Activated B cell treated with CpG ODN at 0.5 μM for 24 hours (primary cell): Measurements from ENCODE around the gene CREB3L4. TPM values are rescaled to one million over a fixed set of nuclear protein-coding genes. Genes with fewer than 3 reads are reported as not detected.

ENCODE experiments used
- ATAC-seq: fragments of 200-7000 bp; cut with Tn5 transposase; one replicate; pipeline ENCODE4 v1.10.0; 2021; ENCODE audit warnings: low read depth, mild to moderate bottlenecking, moderate library complexity
- CTCF ChIA-PET: fragments of 350-600 bp; sonication (Branson Sonifier 250); formaldehyde crosslinking; loops from one replicate; lab custom pipeline; 2021; ENCODE audit warnings: antibody characterized with exemption; lab: Charles Lee
- POLR2A ChIA-PET: fragments of 350-600 bp; sonication (Branson Sonifier 250); formaldehyde crosslinking; loops from one replicate; lab custom pipeline; 2021; ENCODE audit warnings: antibody characterized with exemption; lab: Charles Lee
- DNase-seq: peaks from one replicate; pipeline ENCODE4 v3.0.0; 2022
- H3K27ac Mint-ChIP-seq: one replicate; pipeline ENCODE4 v1.8.0; 2020; ENCODE audit warnings: mixed read lengths
- H3K27me3 Mint-ChIP-seq: one replicate; pipeline ENCODE4 v1.8.0; 2021; ENCODE audit warnings: mixed read lengths
- H3K36me3 Mint-ChIP-seq: one replicate; pipeline ENCODE4 v1.8.0; 2021; ENCODE audit warnings: low read depth, mixed read lengths
- H3K4me1 Mint-ChIP-seq: one replicate; pipeline ENCODE4 v1.8.0; 2021; ENCODE audit warnings: mixed read lengths
- H3K4me3 Mint-ChIP-seq: one replicate; pipeline ENCODE4 v1.8.0; 2020; ENCODE audit warnings: mild to moderate bottlenecking, mixed read lengths
- H3K9me3 Mint-ChIP-seq: one replicate; pipeline ENCODE4 v1.8.0; 2020; ENCODE audit warnings: mixed read lengths
- intact Hi-C: fragments of 100-400 bp; cut with micrococcal nuclease; formaldehyde crosslinking; loops from one replicate; pipeline ENCODE4 v1.15.1; 2024
- total RNA-seq: library from RNA; stranded (reverse); gene quantifications from 2 replicates; pipeline ENCODE4 v1.2.3, GENCODE V29; 2022
- TF ChIP-seq, protein P1 (sequence below): fragments of 200-600 bp; IDR thresholded peaks from one replicate; pipeline ENCODE4 v1.8.0; 2022; ENCODE audit warnings: antibody characterized with exemption, mild to moderate bottlenecking

The CREB3L4 gene
- total RNA-seq, 1 donor from 2014 or later = 9.4 TPM

DNA sequence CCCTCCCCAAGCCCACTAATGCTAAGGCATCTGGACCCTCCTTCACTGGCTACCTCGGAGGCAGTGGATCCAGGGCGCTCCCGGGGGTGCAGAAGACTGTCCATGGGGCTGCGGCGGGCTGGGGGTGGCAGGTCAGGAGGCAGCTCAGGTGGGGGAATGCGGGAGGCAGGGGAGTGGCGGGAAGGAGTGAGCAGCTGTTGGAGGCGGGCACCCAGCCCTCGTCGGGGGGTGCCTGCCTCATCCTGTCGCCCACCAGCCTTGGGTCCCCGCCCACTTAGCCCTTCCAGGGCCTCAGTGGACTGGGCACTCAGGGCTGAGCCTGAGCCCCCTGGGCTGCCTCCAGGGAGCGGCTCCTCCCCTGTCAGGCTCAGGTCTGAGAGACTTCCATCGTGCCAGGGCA lies 34.3 kb upstream of the CREB3L4 start:
- H3K36me3 Mint-ChIP-seq = peaks cover 86% of the 10 kb centered on the region
- no peak for DNase-seq
- H3K9me3 Mint-ChIP-seq = no peaks in the 10 kb centered on the region
- H3K4me1 Mint-ChIP-seq = no peaks in the 10 kb centered on the region
- POLR2A ChIA-PET = interaction anchor here (1.8 to 2.3 kb wide), 2 partner anchors 10 to 12 kb away, joined by 5 to 18 read pairs; partner anchors contain the start of gene GATAD2B
- no peak for ATAC-seq
- H3K27ac Mint-ChIP-seq = no peak overlapping the region
- intact Hi-C loops = no loop called here
- no peak overlapping the region for H3K4me3 Mint-ChIP-seq
- no peaks in the 10 kb centered on the region for H3K27me3 Mint-ChIP-seq
- CTCF ChIA-PET = no interaction called here
- TF ChIP-seq, protein P1, sequence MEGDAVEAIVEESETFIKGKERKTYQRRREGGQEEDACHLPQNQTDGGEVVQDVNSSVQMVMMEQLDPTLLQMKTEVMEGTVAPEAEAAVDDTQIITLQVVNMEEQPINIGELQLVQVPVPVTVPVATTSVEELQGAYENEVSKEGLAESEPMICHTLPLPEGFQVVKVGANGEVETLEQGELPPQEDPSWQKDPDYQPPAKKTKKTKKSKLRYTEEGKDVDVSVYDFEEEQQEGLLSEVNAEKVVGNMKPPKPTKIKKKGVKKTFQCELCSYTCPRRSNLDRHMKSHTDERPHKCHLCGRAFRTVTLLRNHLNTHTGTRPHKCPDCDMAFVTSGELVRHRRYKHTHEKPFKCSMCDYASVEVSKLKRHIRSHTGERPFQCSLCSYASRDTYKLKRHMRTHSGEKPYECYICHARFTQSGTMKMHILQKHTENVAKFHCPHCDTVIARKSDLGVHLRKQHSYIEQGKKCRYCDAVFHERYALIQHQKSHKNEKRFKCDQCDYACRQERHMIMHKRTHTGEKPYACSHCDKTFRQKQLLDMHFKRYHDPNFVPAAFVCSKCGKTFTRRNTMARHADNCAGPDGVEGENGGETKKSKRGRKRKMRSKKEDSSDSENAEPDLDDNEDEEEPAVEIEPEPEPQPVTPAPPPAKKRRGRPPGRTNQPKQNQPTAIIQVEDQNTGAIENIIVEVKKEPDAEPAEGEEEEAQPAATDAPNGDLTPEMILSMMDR = no peak

DNA sequence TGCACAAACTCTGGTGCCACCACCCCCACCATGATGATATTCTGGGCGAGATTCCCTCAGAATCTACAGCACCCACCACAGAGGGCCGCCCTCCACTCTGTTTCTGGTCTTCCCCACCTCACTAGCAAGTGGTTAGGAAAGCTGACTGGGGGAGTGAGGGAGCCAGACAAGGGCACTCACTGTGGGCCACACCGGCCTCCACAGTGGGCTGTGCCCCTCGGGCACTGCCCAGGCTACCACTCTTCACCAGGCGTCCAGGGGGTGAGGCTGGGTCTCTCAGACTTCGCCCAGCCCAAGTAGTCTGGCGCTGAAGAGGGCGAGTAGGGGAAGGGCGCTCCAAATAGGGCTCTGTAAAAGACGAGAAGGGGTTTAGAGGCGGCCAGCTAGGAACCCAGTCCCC lies 33.7 kb upstream of the CREB3L4 start:
- Mint-ChIP-seq H3K4me3 (no peak overlapping the region), H3K36me3 (peaks cover 86% of the 10 kb centered on the region), H3K4me1 (no peaks in the 10 kb centered on the region), H3K9me3 (no peaks in the 10 kb centered on the region), H3K27me3 (no peaks in the 10 kb centered on the region), H3K27ac (no peak overlapping the region)
- intact Hi-C loops = no loop called here
- POLR2A ChIA-PET = interaction anchor here (0.7 to 1.5 kb wide), 3 partner anchors 11 to 38 kb away, joined by 3 to 8 read pairs (median 4); partner anchors contain the start of gene DENND4B
- ATAC-seq = no peak
- no peak for DNase-seq
- TF ChIP-seq, protein P1 = no peak
- CTCF ChIA-PET = no interaction called here

DNA sequence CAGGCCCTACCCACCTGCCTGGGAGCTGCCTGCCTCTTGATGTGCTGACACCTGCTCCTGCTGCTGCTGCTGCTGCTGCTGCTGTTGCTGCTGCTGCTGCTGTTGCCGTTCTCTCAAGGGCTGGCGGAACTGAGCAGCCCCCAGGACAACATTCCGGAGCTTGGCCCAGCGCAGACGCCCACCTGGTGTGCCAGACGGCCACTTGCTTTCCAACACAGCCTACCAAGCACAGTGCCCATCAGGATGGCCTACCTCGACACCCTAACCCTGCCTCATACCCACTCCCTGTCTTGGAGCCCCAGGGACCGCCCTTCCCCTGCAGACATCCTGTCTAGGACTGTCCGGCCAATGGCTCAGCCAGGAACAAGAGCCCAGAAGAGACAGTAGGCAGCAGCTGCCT lies 33.0 kb upstream of the CREB3L4 start:
- ATAC-seq (no peak), DNase-seq (no peak)
- TF ChIP-seq, protein P1 = no peak
- CTCF ChIA-PET = interaction anchor here (0.5 kb wide), 1 partner anchor 266 kb away, joined by 3 read pairs; no protein-coding TSS in a partner anchor
- Mint-ChIP-seq H3K4me1 (peaks cover 1% of the 10 kb centered on the region), H3K4me3 (no peak overlapping the region), H3K27ac (no peak overlapping the region), H3K27me3 (no peaks in the 10 kb centered on the region), H3K36me3 (peaks cover 88% of the 10 kb centered on the region), H3K9me3 (no peaks in the 10 kb centered on the region)
- intact Hi-C loops = no loop called here
- POLR2A ChIA-PET = interaction anchor here (0.7 to 1.5 kb wide), 4 partner anchors 9 to 39 kb away, joined by 3 to 8 read pairs (median 4); partner anchors contain the start of gene DENND4B

DNA sequence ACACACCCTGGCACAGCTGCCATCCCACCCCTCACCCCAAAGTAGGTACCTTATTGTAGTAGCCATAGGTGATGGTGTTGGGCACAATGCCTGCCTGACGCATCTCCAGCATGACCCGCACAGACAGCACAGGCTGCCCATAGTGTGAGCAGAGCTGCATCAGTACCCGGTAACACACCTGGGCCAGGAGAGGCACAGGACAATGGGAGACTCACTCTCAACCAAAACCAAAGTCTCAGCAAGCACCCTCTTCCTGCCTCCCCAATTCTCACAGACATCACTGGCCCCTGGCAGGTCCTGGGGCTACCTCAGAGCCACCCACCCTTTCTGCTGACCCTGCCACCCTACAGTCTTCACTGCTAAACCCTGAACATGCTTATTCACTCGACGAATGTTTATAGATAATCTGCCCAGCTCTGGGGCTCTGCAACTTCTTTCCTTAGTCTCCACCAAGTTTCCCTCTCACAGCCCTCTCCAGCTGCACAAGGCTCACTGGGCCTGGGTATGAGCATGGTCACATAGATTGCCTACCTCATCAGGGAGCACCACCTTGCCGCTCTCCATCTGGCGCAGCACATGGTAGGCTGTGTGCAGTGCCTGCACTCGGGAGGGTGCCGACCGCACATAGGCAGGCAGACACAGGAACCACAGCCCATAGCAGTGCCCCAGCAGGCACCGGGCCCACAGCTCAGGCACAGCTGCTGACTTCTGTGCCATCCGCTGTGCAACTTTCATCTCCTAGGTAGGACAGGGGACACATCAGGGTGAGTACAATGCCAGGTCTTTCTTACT lies 31.5 kb upstream of the CREB3L4 start:
- intact Hi-C loops = no loop called here
- Mint-ChIP-seq H3K27me3 (no peaks in the 10 kb centered on the region), H3K36me3 (peaks cover 88% of the 10 kb centered on the region), H3K27ac (no peak overlapping the region), H3K9me3 (no peaks in the 10 kb centered on the region), H3K4me1 (peaks cover 6% of the 10 kb centered on the region), H3K4me3 (no peak overlapping the region)
- DNase-seq (no peak), ATAC-seq (no peak)
- ChIA-PET POLR2A (no interaction called here), CTCF (no interaction called here)
- TF ChIP-seq, protein P1 = no peak

DNA sequence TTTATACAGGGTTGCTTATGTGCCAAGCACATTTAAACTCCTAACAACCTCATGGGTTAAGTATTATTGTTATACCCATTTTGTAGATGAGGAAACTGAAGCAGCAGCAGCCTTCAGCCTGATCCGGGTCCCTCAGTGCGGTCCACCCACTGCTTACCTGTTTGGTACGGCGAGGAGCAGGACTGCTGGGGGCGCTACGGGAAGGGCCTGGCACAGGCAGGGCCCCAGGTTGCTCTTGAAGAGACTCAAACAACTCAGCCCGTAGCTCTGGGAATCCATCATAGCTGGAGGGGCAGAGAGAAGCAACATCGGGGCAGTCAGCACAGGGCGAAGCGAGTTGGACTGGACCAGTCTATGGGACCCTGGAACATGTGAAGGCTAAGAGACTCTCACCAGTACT lies 30.4 kb upstream of the CREB3L4 start:
- intact Hi-C loops = no loop called here
- Mint-ChIP-seq H3K9me3 (no peaks in the 10 kb centered on the region), H3K36me3 (peaks cover 90% of the 10 kb centered on the region), H3K4me3 (no peak overlapping the region), H3K27me3 (no peaks in the 10 kb centered on the region), H3K4me1 (peaks cover 8% of the 10 kb centered on the region), H3K27ac (no peak overlapping the region)
- TF ChIP-seq, protein P1 = no peak
- CTCF ChIA-PET = no interaction called here
- no peak for ATAC-seq
- POLR2A ChIA-PET = interaction anchor here (1.3 to 1.4 kb wide), 2 partner anchors 9 to 14 kb away, joined by 5 to 7 read pairs; partner anchors contain the start of genes DENND4B and GATAD2B
- no peak for DNase-seq
